ENCODE measurements around the gene AQP3. TPM values are rescaled to one million over a fixed set of nuclear protein-coding genes. Genes with fewer than 3 reads are reported as not detected.

Gene AQP3
- total and polyA plus RNA-seq, 4 donors: 43.9 to 218 (median 159) TPM

DNA sequence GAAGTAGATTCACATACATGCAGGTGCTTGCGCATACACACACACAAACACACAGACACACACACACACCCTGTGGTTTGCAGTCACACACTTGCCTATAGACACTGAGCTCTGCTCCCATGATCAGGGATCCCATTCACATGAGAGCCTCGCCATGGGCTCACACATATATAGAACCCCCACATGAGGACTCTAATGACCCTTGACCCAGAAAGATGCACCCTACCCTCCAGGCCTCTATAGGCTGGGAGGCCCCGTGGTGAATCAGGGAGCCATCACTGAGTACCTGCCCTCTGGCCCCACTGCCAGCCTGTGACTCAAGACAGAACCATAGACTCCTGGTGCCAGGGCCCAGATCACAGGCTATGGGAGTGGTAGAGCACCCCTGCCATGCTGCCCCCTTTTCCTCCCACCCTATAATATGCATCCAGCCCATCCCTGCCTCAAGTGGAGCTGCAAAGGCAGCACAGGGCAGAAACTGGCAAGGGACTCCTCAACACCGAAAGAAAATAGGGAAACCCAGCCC, 3.3 kb upstream of the AQP3 start:
- ATAC-seq (ENCODE audit: insufficient read depth, low FRiP score) (no peak), DNase-seq (no peak)
- TF ChIP-seq, protein P1, sequence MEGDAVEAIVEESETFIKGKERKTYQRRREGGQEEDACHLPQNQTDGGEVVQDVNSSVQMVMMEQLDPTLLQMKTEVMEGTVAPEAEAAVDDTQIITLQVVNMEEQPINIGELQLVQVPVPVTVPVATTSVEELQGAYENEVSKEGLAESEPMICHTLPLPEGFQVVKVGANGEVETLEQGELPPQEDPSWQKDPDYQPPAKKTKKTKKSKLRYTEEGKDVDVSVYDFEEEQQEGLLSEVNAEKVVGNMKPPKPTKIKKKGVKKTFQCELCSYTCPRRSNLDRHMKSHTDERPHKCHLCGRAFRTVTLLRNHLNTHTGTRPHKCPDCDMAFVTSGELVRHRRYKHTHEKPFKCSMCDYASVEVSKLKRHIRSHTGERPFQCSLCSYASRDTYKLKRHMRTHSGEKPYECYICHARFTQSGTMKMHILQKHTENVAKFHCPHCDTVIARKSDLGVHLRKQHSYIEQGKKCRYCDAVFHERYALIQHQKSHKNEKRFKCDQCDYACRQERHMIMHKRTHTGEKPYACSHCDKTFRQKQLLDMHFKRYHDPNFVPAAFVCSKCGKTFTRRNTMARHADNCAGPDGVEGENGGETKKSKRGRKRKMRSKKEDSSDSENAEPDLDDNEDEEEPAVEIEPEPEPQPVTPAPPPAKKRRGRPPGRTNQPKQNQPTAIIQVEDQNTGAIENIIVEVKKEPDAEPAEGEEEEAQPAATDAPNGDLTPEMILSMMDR (IDR thresholded peaks at IDR 0.05; ENCODE audit: control extremely low read depth, extremely low read depth): no peak
- no peaks in the 10 kb centered on the region for H3K36me3 ChIP-seq (ENCODE audit: control insufficient read depth in 4 of 4, insufficient read depth in 4 of 4, low read length in 4 of 4)
- H3K27me3 ChIP-seq (ENCODE audit: control insufficient read depth in 3 of 3, insufficient read depth in 3 of 3, low read length in 2 of 3): peaks cover 0 to 5% (median 0%) of the 10 kb centered on the region in 3 donors
- H3K9me3 ChIP-seq (ENCODE audit: control insufficient read depth in 4 of 4, insufficient read depth in 3 of 4, low read length in 3 of 4): no peaks in the 10 kb centered on the region
- H3K4me1 ChIP-seq (ENCODE audit: control insufficient read depth in 5 of 5, insufficient read depth in 5 of 5, low read length in 5 of 5): peaks cover 0 to 21% (median 8%) of the 10 kb centered on the region in 5 donors
- H3K9ac ChIP-seq (ENCODE audit: insufficient read depth in 1 of 2, low read length in 2 of 2): no peak overlapping the region
- H3K4me3 ChIP-seq: no peak overlapping the region
- 93 to 100% methylated on average over 4 of the region's 4 CpGs for WGBS, 2 donors
- no peak overlapping the region for H3K27ac ChIP-seq (ENCODE audit: low read depth in 1 of 2, low read length in 1 of 2)

GRCh38 chr9:33449715-33450114, 2.3 kb upstream of the AQP3 start:
- H3K9ac ChIP-seq (ENCODE audit: insufficient read depth in 1 of 2, low read length in 2 of 2): no peak overlapping the region
- no peak for ATAC-seq (ENCODE audit: insufficient read depth, low FRiP score)
- peaks cover 0 to 28% (median 9%) of the 10 kb centered on the region in 5 donors for H3K4me1 ChIP-seq (ENCODE audit: control insufficient read depth in 5 of 5, insufficient read depth in 5 of 5, low read length in 5 of 5)
- no peaks in the 10 kb centered on the region for H3K9me3 ChIP-seq (ENCODE audit: control insufficient read depth in 4 of 4, insufficient read depth in 3 of 4, low read length in 3 of 4)
- no peak for DNase-seq
- 93 to 94% methylated on average over 5 of the region's 5 CpGs for WGBS, 2 donors
- no peaks in the 10 kb centered on the region for H3K36me3 ChIP-seq (ENCODE audit: control insufficient read depth in 4 of 4, insufficient read depth in 4 of 4, low read length in 4 of 4)
- no peak overlapping the region for H3K4me3 ChIP-seq
- peaks cover 0 to 5% (median 0%) of the 10 kb centered on the region in 3 donors for H3K27me3 ChIP-seq (ENCODE audit: control insufficient read depth in 3 of 3, insufficient read depth in 3 of 3, low read length in 2 of 3)
- no peak overlapping the region for H3K27ac ChIP-seq (ENCODE audit: low read depth in 1 of 2, low read length in 1 of 2)
- TF ChIP-seq, protein P1 (IDR thresholded peaks at IDR 0.05; ENCODE audit: control extremely low read depth, extremely low read depth): no peak

DNA sequence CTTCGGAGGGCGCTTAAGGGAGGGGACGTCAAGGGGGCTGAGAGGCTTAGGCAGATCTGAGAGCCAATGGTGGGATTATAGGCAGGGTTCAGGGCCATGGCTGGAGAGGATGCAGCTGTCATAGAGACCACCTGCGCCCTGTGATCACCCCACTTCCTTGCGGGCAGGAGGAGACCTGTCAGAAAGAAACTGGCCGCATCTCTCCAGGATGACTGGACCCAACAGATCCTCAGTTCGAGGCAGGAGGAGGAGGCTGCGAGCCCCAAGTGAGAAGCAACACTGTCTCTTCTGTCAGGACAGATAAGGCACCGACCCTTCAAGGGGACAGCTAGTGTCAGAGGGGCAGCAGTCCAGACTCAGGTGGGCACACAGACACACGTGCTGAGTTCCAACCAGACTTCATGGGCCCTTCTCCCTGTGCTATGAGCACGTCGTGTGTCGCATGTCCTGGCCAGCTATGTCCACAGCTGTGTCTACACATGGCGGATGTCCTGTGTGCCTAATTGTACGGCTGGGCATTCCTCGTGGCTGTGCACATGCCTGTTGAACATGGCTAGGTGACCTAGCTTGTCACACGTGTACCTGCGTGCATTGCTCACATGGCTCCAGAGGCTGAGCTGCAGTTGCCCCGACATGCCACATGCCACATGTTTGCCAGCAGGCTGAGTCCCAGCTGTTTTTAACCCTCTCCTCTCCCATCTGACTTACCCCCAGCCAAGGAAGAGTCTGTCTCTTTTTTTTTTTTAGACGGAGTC, 583 bp upstream of the AQP3 start:
- peak overlapping the region in 1 of 2 donors; percentile 40 for H3K27ac ChIP-seq (ENCODE audit: low read depth in 1 of 2, low read length in 1 of 2)
- ATAC-seq (ENCODE audit: insufficient read depth, low FRiP score): no peak
- H3K9ac ChIP-seq (ENCODE audit: insufficient read depth in 1 of 2, low read length in 2 of 2): no peak overlapping the region
- peak in 1 of 3 donors; percentile 13 for DNase-seq
- peaks cover 0 to 8% (median 0%) of the 10 kb centered on the region in 4 donors for H3K36me3 ChIP-seq (ENCODE audit: control insufficient read depth in 4 of 4, insufficient read depth in 4 of 4, low read length in 4 of 4)
- TF ChIP-seq, protein P1 (IDR thresholded peaks at IDR 0.05; ENCODE audit: control extremely low read depth, extremely low read depth): no peak
- peak overlapping the region; percentile 21 for H3K4me3 ChIP-seq
- H3K4me1 ChIP-seq (ENCODE audit: control insufficient read depth in 5 of 5, insufficient read depth in 5 of 5, low read length in 5 of 5): peaks cover 0 to 28% (median 9%) of the 10 kb centered on the region in 5 donors
- H3K27me3 ChIP-seq (ENCODE audit: control insufficient read depth in 3 of 3, insufficient read depth in 3 of 3, low read length in 2 of 3): peaks cover 0 to 5% (median 0%) of the 10 kb centered on the region in 3 donors
- 40 to 41% methylated on average over 20 of the region's 20 CpGs for WGBS, 2 donors
- no peaks in the 10 kb centered on the region for H3K9me3 ChIP-seq (ENCODE audit: control insufficient read depth in 4 of 4, insufficient read depth in 3 of 4, low read length in 3 of 4)

Measured in lung (tissue), 12 donors.